PC-3 (cell line): Measurements from ENCODE around the gene CBX2. TPM values are rescaled to one million over a fixed set of nuclear protein-coding genes. Genes with fewer than 3 reads are reported as not detected.
A peak's percentile ranks its signal among the peaks of the same experiment; 100 is the strongest.

ENCODE experiments used
- ATAC-seq: fragments of 200-7000 bp; cut with Tn5 transposase; 2 replicates; pipeline ENCODE4 v1.9.1; 2020; ENCODE audit warnings: mild to moderate bottlenecking, moderate library complexity
- BruUV-seq: library from RNA; stranded (reverse); fragments of 400-500 nt; replicated peaks from 2 replicates; lab custom pipeline; 2021; lab: Mats Ljungman, UMichigan
- CTCF ChIA-PET: fragments of 300-600 bp; sonication (Branson Sonifier 250); formaldehyde crosslinking; loops from one replicate; lab custom pipeline; 2022; ENCODE audit warnings: antibody characterized with exemption; lab: Charles Lee
- POLR2A ChIA-PET: fragments of 300-600 bp; sonication (Branson Sonifier 250); formaldehyde crosslinking; loops from one replicate; lab custom pipeline; 2022; ENCODE audit warnings: antibody characterized with exemption; ENCODE audit not compliant: unreplicated experiment; lab: Charles Lee
- DNase-seq: peaks from one replicate; pipeline ENCODE4 v3.0.0-alpha.2; 2015
- H2AFZ ChIP-seq: fragments of 300-600 bp; sonication (generic); 2 replicates; pipeline ENCODE4 v1.6.0; 2016; ENCODE audit warnings: antibody characterized with exemption, low read length
- H3F3A ChIP-seq: fragments of 300-600 bp; sonication (generic); one replicate; pipeline ENCODE4 v1.6.0; 2017; ENCODE audit warnings: antibody characterized with exemption, low read length, control low read depth, mild to moderate bottlenecking; ENCODE audit not compliant: unreplicated experiment
- H3K27ac ChIP-seq: fragments of 300-600 bp; sonication (generic); 2 replicates; pipeline ENCODE4 v1.5.1; 2016; ENCODE audit warnings: mild to moderate bottlenecking, low read length
- H3K27me3 ChIP-seq: fragments of 300-600 bp; sonication (generic); 2 replicates; pipeline ENCODE4 v1.6.1; 2016; ENCODE audit warnings: low read length, mixed read lengths
- H3K36me3 ChIP-seq: fragments of 300-600 bp; sonication (generic); 2 replicates; pipeline ENCODE4 v1.6.1; 2016; ENCODE audit warnings: low read depth, mixed run types, low read length, mixed read lengths
- H3K4me1 ChIP-seq: fragments of 300-600 bp; sonication (generic); 2 replicates; pipeline ENCODE4 v1.5.1; 2016; ENCODE audit warnings: low read length; ENCODE audit not compliant: insufficient read depth
- H3K4me2 ChIP-seq: fragments of 300-600 bp; sonication (generic); 2 replicates; pipeline ENCODE4 v1.6.0; 2016; ENCODE audit warnings: low read length
- H3K4me3 ChIP-seq: fragments of 300-600 bp; sonication (generic); 2 replicates; pipeline ENCODE4 v1.5.1; 2016; ENCODE audit warnings: mild to moderate bottlenecking, low read length, mixed read lengths
- H3K79me2 ChIP-seq: fragments of 300-600 bp; sonication (generic); 2 replicates; pipeline ENCODE4 v1.6.1; 2017; ENCODE audit warnings: low read length, mixed read lengths
- H3K9ac ChIP-seq: fragments of 300-600 bp; sonication (generic); 2 replicates; pipeline ENCODE4 v1.6.0; 2016; ENCODE audit warnings: mild to moderate bottlenecking, low read length
- H3K9me2 ChIP-seq: fragments of 300-600 bp; sonication (generic); replicated peaks from 2 replicates; pipeline ENCODE4 v1.6.1; 2016; ENCODE audit warnings: mixed run types, low read length, mixed read lengths
- H3K9me3 ChIP-seq: fragments of 300-600 bp; sonication (generic); 2 replicates; pipeline ENCODE4 v1.6.1; 2016; ENCODE audit warnings: low read length, mixed read lengths
- H4K20me1 ChIP-seq: fragments of 300-600 bp; sonication (generic); 2 replicates; pipeline ENCODE4 v1.6.1; 2016; ENCODE audit warnings: low read length, mixed read lengths
- CTCF ChIP-seq: fragments of 300-600 bp; sonication (generic); conservative IDR thresholded peaks from 2 replicates; pipeline ENCODE4 v1.5.1; 2017; ENCODE audit warnings: antibody characterized with exemption, low read depth, mild to moderate bottlenecking, low read length
- EZH2 ChIP-seq: fragments of 300-600 bp; sonication (generic); IDR thresholded peaks from one replicate; pipeline ENCODE4 v1.6.1; 2017; ENCODE audit warnings: antibody characterized with exemption, mild to moderate bottlenecking, low read length; ENCODE audit not compliant: unreplicated experiment
- EZH2phosphoT487 ChIP-seq: fragments of 300-600 bp; sonication (generic); IDR thresholded peaks from 2 replicates; pipeline ENCODE4 v1.6.1; 2018; ENCODE audit warnings: mild to moderate bottlenecking, antibody characterized with exemption, low read length, borderline replicate concordance
- intact Hi-C: fragments of 100-400 bp; cut with micrococcal nuclease; formaldehyde crosslinking; loops from 2 replicates; pipeline ENCODE4 v1.9.0; 2023
- total RNA-seq: library from RNA; depleted of rRNA; stranded (reverse); fragments of >200 nt; gene quantifications from 2 replicates; pipeline ENCODE4 v1.2.3, GENCODE V29; 2014

The CBX2 gene
- total RNA-seq, 1 experiment from 2014 or later: 39.2 TPM

- no peak overlapping the region for H3K27ac ChIP-seq
- no peak for ATAC-seq
- H3K9ac ChIP-seq: no peak overlapping the region
- H3K9me2 ChIP-seq: no peaks in the 10 kb centered on the region
- no peak for DNase-seq
- H3F3A ChIP-seq: no peaks in the 10 kb centered on the region
- peak overlapping the region; percentile 19; the same call in 1 of the 2 replicates for H3K4me3 ChIP-seq
- ChIA-PET CTCF (no interaction called here), POLR2A (no interaction called here)
- peaks cover 100% of the 10 kb centered on the region for H3K27me3 ChIP-seq
- no peaks in the 10 kb centered on the region for H4K20me1 ChIP-seq
- peak overlapping the region; percentile 58 for H3K4me2 ChIP-seq
- H3K4me1 ChIP-seq: peaks cover 24% of the 10 kb centered on the region
- H2AFZ ChIP-seq: peak overlapping the region; percentile 49
- intact Hi-C loops: no loop called here
- no TSS peak for BruUV-seq
- TF ChIP-seq EZH2: peak; percentile 34
- TF ChIP-seq CTCF: no peak
- TF ChIP-seq EZH2phosphoT487: peak; percentile 38
- H3K9me3 ChIP-seq: no peaks in the 10 kb centered on the region
- no peaks in the 10 kb centered on the region for H3K79me2 ChIP-seq
- no peaks in the 10 kb centered on the region for H3K36me3 ChIP-seq
Observed at GRCh38 chr17:79803997-79804855, 26.3 kb downstream of the CBX2 start.

- no peaks in the 10 kb centered on the region for H3K79me2 ChIP-seq
- CTCF ChIA-PET: no interaction called here
- no peak for TF ChIP-seq CTCF
- no peak; the same call in 1 of the 2 replicates for TF ChIP-seq EZH2phosphoT487
- TF ChIP-seq EZH2: no peak
- no peak for DNase-seq
- H3K9ac ChIP-seq: no peak overlapping the region
- H3K9me2 ChIP-seq: no peaks in the 10 kb centered on the region
- intact Hi-C loops: no loop called here
- no peaks in the 10 kb centered on the region for H4K20me1 ChIP-seq
- peaks cover 15% of the 10 kb centered on the region for H3K4me1 ChIP-seq
- no peaks in the 10 kb centered on the region for H3K36me3 ChIP-seq
- BruUV-seq: no TSS peak
- H3K27ac ChIP-seq: no peak overlapping the region
- no peak overlapping the region for H3K4me3 ChIP-seq
- ATAC-seq: no peak
- peaks cover 95% of the 10 kb centered on the region for H3K27me3 ChIP-seq
- no peaks in the 10 kb centered on the region for H3F3A ChIP-seq
- H3K9me3 ChIP-seq: no peaks in the 10 kb centered on the region
- POLR2A ChIA-PET: no interaction called here
- H2AFZ ChIP-seq: no peak overlapping the region
- peak overlapping the region; percentile 58; the same call in 1 of the 2 replicates for H3K4me2 ChIP-seq
Observed at GRCh38 chr17:79804856-79805696, 27.1 kb downstream of the CBX2 start.
